ENCODE results near the gene IGHMBP2. TPM values are rescaled to one million over a fixed set of nuclear protein-coding genes. Genes with fewer than 3 reads are reported as not detected.
A peak's percentile ranks its signal among the peaks of the same experiment; 100 is the strongest.
"Not testable (repeated sequence)": the region's sequence is repeated elsewhere in the genome, so short reads cannot be mapped to it uniquely, and the experiment has no call there.

IGHMBP2 gene
- total RNA-seq = 13.8 TPM
- long read RNA-seq, partial matches to known transcripts = 9 of 13 reads
- long read RNA-seq, other reads (novel, unspliced or antisense) = 1 of 13 reads

DNA sequence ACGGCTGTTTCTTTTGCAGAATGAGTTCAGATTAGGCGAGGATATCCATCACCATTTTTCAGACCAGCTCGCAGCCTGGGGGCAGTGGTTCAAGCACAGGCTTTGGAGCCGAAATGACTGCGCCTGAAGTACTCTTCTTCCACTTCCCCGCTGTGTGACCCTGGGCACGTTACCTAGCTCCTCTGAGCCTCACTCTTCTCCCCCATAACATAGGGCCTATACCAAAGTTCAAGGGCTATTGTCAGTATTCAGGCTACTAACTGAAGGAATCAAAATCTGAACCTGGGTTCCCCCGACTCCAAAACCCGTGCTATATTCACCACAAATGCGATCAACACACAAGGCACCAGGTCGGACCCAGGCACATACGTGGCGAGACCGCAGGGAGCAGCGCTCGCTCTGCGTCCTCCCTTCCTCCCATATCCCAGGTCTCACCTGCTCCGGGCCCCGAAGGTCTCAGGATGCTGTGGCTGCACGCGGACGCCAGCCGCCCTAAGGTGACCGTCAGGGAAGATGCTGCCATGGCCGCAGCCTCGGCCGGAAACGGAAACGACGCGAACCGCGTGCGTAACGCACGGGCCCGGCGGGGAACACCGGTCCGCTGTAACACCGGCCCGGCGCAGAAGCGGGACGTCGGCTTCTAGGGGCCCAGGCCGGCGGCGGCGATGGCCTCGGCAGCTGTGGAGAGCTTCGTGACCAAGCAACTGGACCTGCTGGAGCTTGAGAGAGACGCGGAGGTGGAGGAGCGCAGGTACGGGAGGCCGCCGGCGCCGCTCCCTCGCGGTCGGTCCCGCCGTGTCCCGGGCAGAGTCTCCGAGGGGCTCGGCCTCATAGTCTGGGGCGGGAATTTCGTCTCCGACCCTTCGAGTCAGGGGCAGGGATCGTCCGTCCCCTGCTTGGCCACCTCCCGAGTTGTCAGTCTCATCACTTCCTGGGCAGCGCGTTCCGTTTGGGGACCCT is at the start of gene IGHMBP2, which contains the start of gene MRPL21:
Gene IGHMBP2, plus strand, starts transcription at position 604 of the 960 bp plus-strand sequence. Its CDS starts 62 bp downstream, at position 666.
Gene MRPL21, minus strand, starts transcription at position 545 of the 960 bp plus-strand sequence. Its CDS starts 22 bp downstream, at position 523.
- peak; percentile 96 for ATAC-seq
- DNase-seq (ENCODE audit: missing footprints) = peak; percentile 95
- intact Hi-C loops (cut with DNase I) = loop anchor here (2.0 to 5.0 kb wide), 2 partner anchors 65 to 139 kb away; no protein-coding TSS in a partner anchor

- DNase-seq (ENCODE audit: missing footprints) (no peak), ATAC-seq (peak; percentile 20)
- intact Hi-C loops (cut with DNase I) = no loop called here
These were observed 49.3 kb upstream of the IGHMBP2 start for GRCh38 chr11:68854273-68854958.

DNA sequence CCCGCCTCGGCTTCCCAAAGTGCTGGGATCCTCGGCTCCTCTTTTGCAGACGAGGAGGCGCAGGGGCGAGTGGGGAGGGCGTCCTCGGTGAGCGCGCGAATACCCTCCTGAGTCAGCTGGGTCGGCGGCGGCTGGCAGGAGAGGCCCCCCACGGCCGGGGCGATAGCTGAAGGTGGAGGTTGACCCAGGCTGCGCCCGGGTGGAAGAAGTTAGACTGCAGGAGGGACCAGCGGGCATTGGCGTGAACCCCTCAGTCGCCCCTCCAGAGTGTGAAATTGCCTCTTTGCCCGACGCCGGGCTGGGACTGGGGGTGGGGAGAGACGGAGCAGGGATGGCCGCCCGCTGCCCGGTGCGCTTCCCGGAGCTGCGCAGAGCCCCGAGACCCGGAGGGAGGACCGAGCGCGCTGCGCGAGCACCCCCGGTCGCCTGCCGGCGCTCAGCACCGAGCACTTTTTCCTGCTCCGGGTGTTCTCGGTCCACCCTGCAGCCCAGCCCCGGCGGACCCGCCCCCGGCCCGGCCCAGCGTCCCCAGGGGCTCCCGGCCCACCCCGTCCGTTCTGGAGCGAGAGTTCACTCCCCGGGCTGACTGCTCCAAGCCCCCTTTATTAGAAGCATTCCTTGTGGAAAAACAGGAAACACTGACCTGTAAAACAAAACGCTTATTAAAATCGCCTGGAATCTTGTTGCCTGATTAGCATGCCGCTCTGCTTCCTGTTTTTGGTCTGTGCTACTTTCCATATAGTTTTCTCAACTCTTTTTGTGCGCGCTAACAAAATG is 48.3 kb upstream of the IGHMBP2 start:
- DNase-seq (ENCODE audit: missing footprints) (peak; percentile 78), ATAC-seq (peak; percentile 59)
- intact Hi-C loops (cut with DNase I) = no loop called here

- DNase-seq (ENCODE audit: missing footprints) = not testable (repeated sequence)
These were observed 47.2 kb upstream of the IGHMBP2 start for GRCh38 chr11:68856425-68857030.

DNA sequence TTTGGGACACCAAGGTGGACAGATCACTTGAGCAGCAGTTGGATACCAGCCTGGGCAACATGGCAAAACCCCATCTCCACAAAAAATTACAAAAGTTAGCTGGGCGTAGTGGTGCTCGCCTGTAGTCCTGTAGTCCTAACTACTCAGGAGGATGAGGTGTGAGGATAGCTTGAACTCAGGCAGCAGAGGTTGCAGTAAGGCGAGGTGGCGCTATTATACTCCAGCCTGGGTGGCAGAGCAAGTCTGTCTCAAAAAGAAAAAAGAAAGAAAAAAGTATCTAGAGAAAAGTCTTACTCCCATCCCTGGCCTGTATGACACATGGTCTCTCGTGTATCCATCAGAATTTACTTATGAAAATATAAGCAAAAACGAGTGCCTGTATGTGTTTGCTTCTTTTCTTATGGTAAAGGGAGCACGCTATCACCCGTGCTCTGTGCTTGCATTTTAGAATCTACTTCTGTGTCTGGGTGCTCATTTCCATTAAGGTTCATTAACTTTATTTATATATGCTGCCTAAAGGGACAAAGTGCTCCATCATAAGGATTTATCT is 46.6 kb upstream of the IGHMBP2 start:
- intact Hi-C loops (cut with DNase I) = no loop called here

More at GRCh38 chr11:68856425-68857030, 47.2 kb upstream of the IGHMBP2 start:
- ATAC-seq; intact Hi-C loops (cut with DNase I): not testable (repeated sequence)

DNA sequence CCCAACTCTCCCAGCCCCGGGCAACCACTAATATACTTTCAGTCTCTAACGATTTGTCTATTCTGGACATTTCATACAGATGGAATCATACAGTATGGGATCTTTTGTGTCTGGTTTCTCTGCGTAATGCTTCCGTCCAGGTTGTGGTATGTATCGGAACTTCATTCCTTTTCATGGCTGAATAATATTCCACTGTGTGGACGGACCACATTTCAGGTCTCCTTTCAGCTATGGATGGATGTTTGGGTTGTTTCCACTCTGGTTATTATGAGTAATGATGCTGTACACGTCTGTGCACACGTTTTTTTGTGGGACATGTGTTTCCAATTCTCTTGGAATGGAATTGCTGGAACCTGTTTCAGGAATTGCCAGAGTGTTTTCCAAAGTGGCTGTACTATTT is 44.6 kb upstream of the IGHMBP2 start:
- DNase-seq (ENCODE audit: missing footprints) (no peak), ATAC-seq (no peak)
- intact Hi-C loops (cut with DNase I) = no loop called here

More for the DNA sequence above, 46.6 kb upstream of the IGHMBP2 start:
- ATAC-seq (no peak), DNase-seq (ENCODE audit: missing footprints) (no peak)

- no peak for ATAC-seq
These were observed 41.3 kb upstream of the IGHMBP2 start for GRCh38 chr11:68862421-68862820.

GRCh38 chr11:68863553-68864265 is 40.0 kb upstream of the IGHMBP2 start:
- intact Hi-C loops (cut with DNase I) = no loop called here
- ATAC-seq = no peak
- DNase-seq (ENCODE audit: missing footprints) = no peak

More at GRCh38 chr11:68862421-68862820, 41.3 kb upstream of the IGHMBP2 start:
- intact Hi-C loops (cut with DNase I) = no loop called here
- DNase-seq (ENCODE audit: missing footprints) = no peak

- no peak for ATAC-seq
- intact Hi-C loops (cut with DNase I) = no loop called here
- DNase-seq (ENCODE audit: missing footprints) = no peak
These were observed 38.5 kb upstream of the IGHMBP2 start for GRCh38 chr11:68865241-68865640.

DNA sequence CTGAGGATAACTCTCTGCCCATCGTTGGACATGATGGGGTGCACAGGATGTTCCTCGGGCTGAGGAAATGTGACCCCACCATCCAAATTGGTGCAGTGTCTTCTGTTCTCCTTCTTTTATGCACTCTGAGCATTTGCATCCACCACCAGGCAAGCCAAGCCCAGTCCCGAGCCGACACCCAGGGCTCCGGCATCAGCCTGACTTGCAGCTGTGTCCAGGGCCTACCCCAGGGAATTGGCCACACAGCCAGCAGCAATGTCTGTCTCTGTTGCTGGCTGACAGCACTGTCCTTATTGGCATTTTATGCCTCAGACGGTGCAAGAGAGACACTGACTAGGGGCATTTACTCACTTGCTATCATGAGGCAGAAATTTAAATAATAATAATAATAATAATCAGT is 36.6 kb upstream of the IGHMBP2 start:
- intact Hi-C loops (cut with DNase I) = no loop called here
- DNase-seq (ENCODE audit: missing footprints) (peak; percentile 57), ATAC-seq (no peak)

DNA sequence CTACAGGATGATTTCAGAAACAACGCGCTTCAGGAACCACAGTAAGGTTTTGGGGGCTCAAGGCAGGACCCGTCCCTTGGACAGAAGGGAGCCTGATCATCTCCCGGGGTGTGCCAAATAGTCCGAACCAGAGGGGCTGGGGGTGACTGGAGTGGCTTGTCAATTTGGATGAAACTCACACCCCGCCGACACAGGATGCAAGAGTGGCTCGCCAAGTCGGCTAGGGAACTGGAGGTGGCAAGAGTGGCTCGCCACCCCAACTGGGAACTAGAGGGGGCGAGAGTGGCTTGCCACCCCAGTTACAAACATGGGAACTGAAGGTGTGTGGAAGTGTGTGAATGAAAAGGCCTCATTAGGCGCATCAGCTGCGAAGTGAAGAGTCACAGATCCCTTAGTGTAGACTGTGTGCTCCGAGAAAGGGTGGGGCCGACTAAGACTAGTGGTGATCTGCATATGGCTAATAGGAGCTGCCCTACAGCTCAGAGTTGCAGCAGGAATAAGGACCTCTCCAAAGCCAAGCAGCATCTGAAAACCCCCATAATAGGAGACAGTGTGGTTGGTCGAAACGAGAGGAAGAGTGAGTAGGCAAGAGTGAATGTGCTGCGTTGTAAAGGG is 35.4 kb upstream of the IGHMBP2 start:
- intact Hi-C loops (cut with DNase I) = no loop called here
- ATAC-seq (no peak), DNase-seq (ENCODE audit: missing footprints) (no peak)

DNA sequence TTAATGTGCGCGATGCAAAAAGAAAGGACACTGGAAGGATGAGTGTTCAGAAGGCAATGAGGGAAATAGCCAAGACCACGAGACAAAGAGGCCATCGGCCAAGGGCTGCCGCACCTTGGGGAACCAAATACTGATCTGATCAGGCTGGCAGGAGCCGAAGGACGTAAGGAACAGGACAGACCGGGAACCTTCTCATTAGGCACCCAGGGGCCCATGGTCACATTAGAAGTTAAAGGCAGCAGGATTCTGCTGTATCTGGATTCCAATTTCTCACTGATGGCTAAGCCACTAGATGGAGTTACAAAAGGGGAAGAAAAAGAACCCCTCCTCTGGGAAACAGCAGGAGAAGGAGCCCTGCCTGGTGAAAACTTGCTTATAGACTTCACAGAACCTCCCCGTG is 33.2 kb upstream of the IGHMBP2 start:
- ATAC-seq = peak; percentile 14
- DNase-seq (ENCODE audit: missing footprints) = no peak
- intact Hi-C loops (cut with DNase I) = no loop called here

- DNase-seq (ENCODE audit: missing footprints) (no peak), ATAC-seq (no peak)
- intact Hi-C loops (cut with DNase I) = no loop called here
These were observed 31.3 kb upstream of the IGHMBP2 start for GRCh38 chr11:68872216-68873003.

DNA sequence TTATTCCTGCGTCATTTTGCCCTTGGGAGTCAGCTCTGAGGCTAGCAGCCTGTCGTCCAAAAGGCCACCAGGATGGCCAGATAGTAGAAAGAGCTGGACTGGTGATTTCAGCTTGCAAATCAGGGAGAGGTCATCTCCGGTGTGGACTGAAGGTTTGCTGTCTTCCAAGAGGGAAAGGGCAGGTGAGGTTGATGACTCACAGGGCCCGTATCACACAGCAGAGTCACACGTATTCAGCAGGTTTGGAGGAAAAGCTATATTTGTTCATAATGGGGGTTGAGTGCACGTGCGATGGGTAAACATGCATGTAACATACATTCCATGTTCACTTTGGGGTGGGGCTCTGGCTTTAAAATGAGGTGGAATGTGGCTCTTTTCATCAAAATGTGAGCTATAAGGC is 25.7 kb upstream of the IGHMBP2 start:
- intact Hi-C loops (cut with DNase I) = no loop called here
- no peak for DNase-seq (ENCODE audit: missing footprints)
- ATAC-seq = no peak

GRCh38 chr11:68880851-68881250 is 22.8 kb upstream of the IGHMBP2 start:
- ATAC-seq (no peak), DNase-seq (ENCODE audit: missing footprints) (no peak)
- intact Hi-C loops (cut with DNase I) = no loop called here

DNA sequence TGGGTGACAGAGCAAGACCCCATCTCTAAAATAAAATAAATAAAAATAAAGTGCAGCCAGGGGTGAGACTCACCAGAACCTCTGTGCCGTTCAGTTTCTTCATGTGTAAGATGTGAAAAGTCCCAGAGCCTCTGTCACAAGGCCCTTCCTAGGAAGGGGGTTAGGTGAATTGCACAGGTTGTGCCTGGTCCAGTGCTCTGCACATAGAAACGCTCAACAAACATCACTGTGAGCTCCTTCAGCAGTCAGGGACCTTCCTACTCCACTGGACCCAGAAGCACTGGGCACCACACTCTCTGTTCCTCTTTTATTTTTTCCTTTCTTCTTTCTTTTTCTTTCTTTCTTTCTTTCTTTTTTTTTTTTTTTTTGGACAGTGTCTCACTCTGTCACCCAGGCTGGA is 22.4 kb upstream of the IGHMBP2 start:
- no peak for DNase-seq (ENCODE audit: missing footprints)
- intact Hi-C loops (cut with DNase I) = no loop called here
- ATAC-seq = no peak

Data from Right ventricle myocardium inferior (tissue), 1 donor.